ENCODE results near the gene TMEM131. TPM values are rescaled to one million over a fixed set of nuclear protein-coding genes. Genes with fewer than 3 reads are reported as not detected.

Gene TMEM131
- total and polyA plus RNA-seq, 10 of the 15 experiments (the other 5 are each of a cell fraction or from before 2014, with no cell fraction given) = 6.0 to 48.2 (median 23.2) TPM

DNA sequence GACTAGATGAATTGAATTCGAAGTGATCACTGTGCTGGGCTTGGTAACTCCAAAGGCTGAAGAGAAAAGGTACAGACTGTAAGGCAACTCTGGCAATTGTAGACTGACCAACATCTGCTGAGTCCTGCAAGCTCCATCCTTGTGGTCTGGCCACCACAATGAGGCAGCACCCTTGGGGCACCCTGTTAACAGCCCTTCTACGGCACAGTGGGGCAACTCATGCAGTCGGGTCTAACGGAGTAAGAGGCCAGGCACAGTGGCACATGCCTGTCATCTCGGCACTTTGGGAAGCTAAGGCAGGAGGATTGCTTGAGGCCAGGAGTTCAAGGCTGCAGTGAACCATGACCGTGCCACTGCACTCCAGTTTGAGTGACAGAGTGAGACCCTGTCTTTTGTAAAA is 155.6 kb downstream of the TMEM131 start:
- Histone ChIP-seq H3K4me2 (ENCODE audit: control insufficient read depth, insufficient read depth) (no peak overlapping the region), H3K27ac (ENCODE audit: control insufficient read depth, insufficient read depth) (no peak overlapping the region), H3K4me1 (ENCODE audit: control insufficient read depth, insufficient read depth, low read length) (no peaks in the 10 kb centered on the region), H3K9ac (ENCODE audit: control insufficient read depth, insufficient read depth, low read length) (no peak overlapping the region), H3K4me3 (no peak overlapping the region), H2AFZ (ENCODE audit: control insufficient read depth, low read depth, low read length) (no peak overlapping the region), H3K9me3 (replicated peaks; ENCODE audit: control insufficient read depth, insufficient read depth, low read length) (no peaks in the 10 kb centered on the region), H4K20me1 (ENCODE audit: control insufficient read depth, insufficient read depth) (no peaks in the 10 kb centered on the region), H3K36me3 (ENCODE audit: control insufficient read depth in 2 of 2, insufficient read depth in 2 of 2, low read length in 1 of 2) (peaks cover 5 to 8% of the 10 kb centered on the region in 2 experiments; a peak in 3 of 4 replicates), H3K79me2 (ENCODE audit: control insufficient read depth, insufficient read depth, low read length) (no peaks in the 10 kb centered on the region), H3K27me3 (replicated peaks in 1 of 2; ENCODE audit: control insufficient read depth in 2 of 2, insufficient read depth in 2 of 2, low read length in 1 of 2) (no peaks in the 10 kb centered on the region)
- CTCF ChIA-PET = interaction anchor here (1.2 kb wide), 1 partner anchor 29 kb away, joined by 3 read pairs; no protein-coding TSS in a partner anchor
- no peak for ATAC-seq
- intact Hi-C loops (cut with micrococcal nuclease; ENCODE audit: unreplicated experiment) (no loop called here), in situ Hi-C loops (cut with MboI) (no loop called here)
- WGBS (ENCODE audit: insufficient coverage, insufficient replicate concordance, low lambda C conversion rate, missing lambda C conversion rate) = 100% methylated on average over 6 of the region's 6 CpGs
- SMC1A ChIA-PET (ENCODE audit: uncharacterized antibody, unreplicated experiment) = no interaction called here
- no peak for FAIRE-seq
- POLR2A ChIA-PET = no interaction called here
- BruUV-seq (replicated peaks) = no TSS peak
- DNase-seq (ENCODE audit: low read depth, low spot score) = no peak
- no peak for TF ChIP-seq RFX5 (IDR thresholded peaks at IDR 0.05; ENCODE audit: low read depth, low read length)
- no peak for TF ChIP-seq BRCA1 (IDR thresholded peaks at IDR 0.05; ENCODE audit: low read depth, low read length)
- no peak for TF ChIP-seq CREB1 (IDR thresholded peaks at IDR 0.05; ENCODE audit: low read depth)
- no peak for TF ChIP-seq LARP7 (IDR thresholded peaks at IDR 0.05)
- no peak for TF ChIP-seq KAT2A (conservative IDR thresholded peaks at IDR 0.05; ENCODE audit: control insufficient read depth, low read depth, low read length)
- no peak for TF ChIP-seq CBFB (IDR thresholded peaks at IDR 0.05; ENCODE audit: low read depth)
- no peak for TF ChIP-seq EZH2 (IDR thresholded peaks at IDR 0.05; ENCODE audit: borderline replicate concordance, control insufficient read depth, low read depth, low read length)
- no peak for TF ChIP-seq NR2C1 (IDR thresholded peaks at IDR 0.05)
- no peak for TF ChIP-seq IRF4 (IDR thresholded peaks at IDR 0.05; ENCODE audit: low read depth, low read length)
- TF ChIP-seq RAD21 (IDR thresholded peaks at IDR 0.05; ENCODE audit: insufficient read depth, low read depth, low read length) = no peak
- TF ChIP-seq, protein P1, sequence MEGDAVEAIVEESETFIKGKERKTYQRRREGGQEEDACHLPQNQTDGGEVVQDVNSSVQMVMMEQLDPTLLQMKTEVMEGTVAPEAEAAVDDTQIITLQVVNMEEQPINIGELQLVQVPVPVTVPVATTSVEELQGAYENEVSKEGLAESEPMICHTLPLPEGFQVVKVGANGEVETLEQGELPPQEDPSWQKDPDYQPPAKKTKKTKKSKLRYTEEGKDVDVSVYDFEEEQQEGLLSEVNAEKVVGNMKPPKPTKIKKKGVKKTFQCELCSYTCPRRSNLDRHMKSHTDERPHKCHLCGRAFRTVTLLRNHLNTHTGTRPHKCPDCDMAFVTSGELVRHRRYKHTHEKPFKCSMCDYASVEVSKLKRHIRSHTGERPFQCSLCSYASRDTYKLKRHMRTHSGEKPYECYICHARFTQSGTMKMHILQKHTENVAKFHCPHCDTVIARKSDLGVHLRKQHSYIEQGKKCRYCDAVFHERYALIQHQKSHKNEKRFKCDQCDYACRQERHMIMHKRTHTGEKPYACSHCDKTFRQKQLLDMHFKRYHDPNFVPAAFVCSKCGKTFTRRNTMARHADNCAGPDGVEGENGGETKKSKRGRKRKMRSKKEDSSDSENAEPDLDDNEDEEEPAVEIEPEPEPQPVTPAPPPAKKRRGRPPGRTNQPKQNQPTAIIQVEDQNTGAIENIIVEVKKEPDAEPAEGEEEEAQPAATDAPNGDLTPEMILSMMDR (IDR thresholded peaks at IDR 0.05 in 2 of 3, conservative IDR thresholded peaks at IDR 0.05 in 1 of 3; ENCODE audit: control insufficient read depth in 2 of 3, extremely low read depth in 1 of 3, insufficient read depth in 1 of 3, low read depth in 3 of 3, low read length in 3 of 3) = no peak
- no peak for TF ChIP-seq ETV6 (conservative IDR thresholded peaks at IDR 0.05 in 1 of 2, IDR thresholded peaks at IDR 0.05 in 1 of 2; ENCODE audit: borderline replicate concordance in 1 of 2, low read depth in 1 of 2)
- TF ChIP-seq SMAD5 (IDR thresholded peaks at IDR 0.05; ENCODE audit: low read depth) = no peak
- TF ChIP-seq MTA3 (IDR thresholded peaks at IDR 0.05; ENCODE audit: borderline replicate concordance, low read length) = no peak
- no peak for TF ChIP-seq NFIC (IDR thresholded peaks at IDR 0.05; ENCODE audit: low read depth, low read length)
- TF ChIP-seq, protein P2, sequence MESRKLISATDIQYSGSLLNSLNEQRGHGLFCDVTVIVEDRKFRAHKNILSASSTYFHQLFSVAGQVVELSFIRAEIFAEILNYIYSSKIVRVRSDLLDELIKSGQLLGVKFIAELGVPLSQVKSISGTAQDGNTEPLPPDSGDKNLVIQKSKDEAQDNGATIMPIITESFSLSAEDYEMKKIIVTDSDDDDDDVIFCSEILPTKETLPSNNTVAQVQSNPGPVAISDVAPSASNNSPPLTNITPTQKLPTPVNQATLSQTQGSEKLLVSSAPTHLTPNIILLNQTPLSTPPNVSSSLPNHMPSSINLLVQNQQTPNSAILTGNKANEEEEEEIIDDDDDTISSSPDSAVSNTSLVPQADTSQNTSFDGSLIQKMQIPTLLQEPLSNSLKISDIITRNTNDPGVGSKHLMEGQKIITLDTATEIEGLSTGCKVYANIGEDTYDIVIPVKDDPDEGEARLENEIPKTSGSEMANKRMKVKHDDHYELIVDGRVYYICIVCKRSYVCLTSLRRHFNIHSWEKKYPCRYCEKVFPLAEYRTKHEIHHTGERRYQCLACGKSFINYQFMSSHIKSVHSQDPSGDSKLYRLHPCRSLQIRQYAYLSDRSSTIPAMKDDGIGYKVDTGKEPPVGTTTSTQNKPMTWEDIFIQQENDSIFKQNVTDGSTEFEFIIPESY (IDR thresholded peaks at IDR 0.05) = no peak
- RAD21 ChIA-PET (ENCODE audit: unreplicated experiment) = no interaction called here

All from GM12878 (cell line).